ENCODE data around the gene CDC5L.

DNA sequence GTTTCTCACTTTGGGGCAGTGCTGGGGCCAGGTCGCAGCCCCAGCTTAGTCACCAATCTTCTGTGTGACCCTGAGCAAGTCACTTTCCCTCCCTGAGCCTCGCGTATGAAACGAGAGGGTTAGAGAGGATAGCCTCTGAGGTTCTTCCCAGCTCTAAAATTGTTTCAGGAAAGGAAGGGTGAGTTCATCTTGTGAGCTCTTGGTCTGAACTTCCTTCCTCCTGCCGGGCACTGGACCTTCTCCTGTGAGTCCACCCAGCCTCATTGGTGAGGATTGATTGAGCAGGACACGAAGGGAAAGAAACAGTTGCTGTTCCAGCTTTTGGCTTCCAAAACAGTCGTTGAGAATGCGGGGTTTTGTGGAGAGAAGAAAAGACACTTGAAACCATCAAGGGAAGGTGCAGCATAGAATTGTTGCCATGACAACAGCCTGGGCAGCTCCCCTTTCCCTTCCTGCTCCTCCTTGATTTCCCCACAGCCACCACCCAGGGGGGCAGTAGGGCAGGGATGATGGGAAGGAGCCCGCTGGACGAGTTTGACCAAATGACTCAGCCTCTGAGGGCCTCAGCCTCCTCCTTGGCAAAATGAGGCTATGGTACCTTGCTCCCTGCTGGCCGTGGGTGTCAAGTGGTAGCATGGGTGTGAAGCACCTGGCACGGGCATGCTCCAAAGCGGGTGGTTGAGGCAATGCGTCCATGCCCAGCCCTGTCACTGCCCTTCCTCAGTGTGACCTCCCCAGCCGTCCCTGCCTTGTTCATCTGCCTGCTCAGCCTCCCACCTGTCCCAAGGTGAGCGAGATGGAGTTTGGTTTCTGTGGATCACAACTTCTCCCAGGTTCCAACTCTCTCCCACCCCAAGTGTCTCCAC, 107.8 kb downstream of the CDC5L start:
- TF ChIP-seq, protein P1, sequence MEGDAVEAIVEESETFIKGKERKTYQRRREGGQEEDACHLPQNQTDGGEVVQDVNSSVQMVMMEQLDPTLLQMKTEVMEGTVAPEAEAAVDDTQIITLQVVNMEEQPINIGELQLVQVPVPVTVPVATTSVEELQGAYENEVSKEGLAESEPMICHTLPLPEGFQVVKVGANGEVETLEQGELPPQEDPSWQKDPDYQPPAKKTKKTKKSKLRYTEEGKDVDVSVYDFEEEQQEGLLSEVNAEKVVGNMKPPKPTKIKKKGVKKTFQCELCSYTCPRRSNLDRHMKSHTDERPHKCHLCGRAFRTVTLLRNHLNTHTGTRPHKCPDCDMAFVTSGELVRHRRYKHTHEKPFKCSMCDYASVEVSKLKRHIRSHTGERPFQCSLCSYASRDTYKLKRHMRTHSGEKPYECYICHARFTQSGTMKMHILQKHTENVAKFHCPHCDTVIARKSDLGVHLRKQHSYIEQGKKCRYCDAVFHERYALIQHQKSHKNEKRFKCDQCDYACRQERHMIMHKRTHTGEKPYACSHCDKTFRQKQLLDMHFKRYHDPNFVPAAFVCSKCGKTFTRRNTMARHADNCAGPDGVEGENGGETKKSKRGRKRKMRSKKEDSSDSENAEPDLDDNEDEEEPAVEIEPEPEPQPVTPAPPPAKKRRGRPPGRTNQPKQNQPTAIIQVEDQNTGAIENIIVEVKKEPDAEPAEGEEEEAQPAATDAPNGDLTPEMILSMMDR (conservative IDR thresholded peaks at IDR 0.05; ENCODE audit: low read depth, low read length) = no peak
- TF ChIP-seq EZH2 (IDR thresholded peaks at IDR 0.05; ENCODE audit: borderline replicate concordance, low read depth, low read length, poor library complexity, severe bottlenecking) = no peak

Data from A673 (cell line).